GM12878 (cell line): Measurements from ENCODE around the gene ZNF227. TPM values are rescaled to one million over a fixed set of nuclear protein-coding genes. Genes with fewer than 3 reads are reported as not detected.

Experiments
- BMI1 ChIP-seq: fragments of 450-650 bp; IDR thresholded peaks from 2 replicates; pipeline ENCODE4 v1.6.1; 2016; ENCODE audit warnings: mild to moderate bottlenecking, moderate library complexity, borderline replicate concordance
- ELK1 ChIP-seq: IDR thresholded peaks from 2 replicates; pipeline ENCODE4 v1.6.1; 2012; ENCODE audit warnings: low read depth, low read length, improper control_type of control experiment
- FOS ChIP-seq: IDR thresholded peaks from 3 replicates; pipeline ENCODE4 v1.6.1; 2011; ENCODE audit warnings: borderline replicate concordance; ENCODE audit not compliant: insufficient read length; ENCODE audit errors: extremely low read depth
- MYB ChIP-seq: fragments of 150-350 bp; IDR thresholded peaks from 2 replicates; pipeline ENCODE4 v1.6.1; 2014; ENCODE audit warnings: mild to moderate bottlenecking, low read depth, low read length, borderline replicate concordance
- RUNX3 ChIP-seq: IDR thresholded peaks from 2 replicates; pipeline ENCODE4 v1.6.1; 2012; ENCODE audit warnings: low read length, inconsistent platforms
- SMC3 ChIP-seq: IDR thresholded peaks from 2 replicates; pipeline ENCODE4 v1.6.1; 2011; ENCODE audit warnings: low read length, improper control_type of control experiment, borderline replicate concordance
- SRF ChIP-seq, 2 experiments: IDR thresholded peaks; 2 replicates each; pipeline ENCODE4 v1.6.1; 2011; ENCODE audit warnings: low read depth in 2 of 2, low read length in 2 of 2, mild to moderate bottlenecking in 1 of 2, moderate library complexity in 1 of 2
- TBL1XR1 ChIP-seq: IDR thresholded peaks from 2 replicates; pipeline ENCODE4 v1.6.1; 2012; ENCODE audit warnings: low read depth, low read length, improper control_type of control experiment
- TCF7 ChIP-seq: IDR thresholded peaks from 2 replicates; pipeline ENCODE4 v1.6.1; 2014; ENCODE audit warnings: antibody characterized with exemption, borderline replicate concordance
- WRNIP1 ChIP-seq: IDR thresholded peaks from 2 replicates; pipeline ENCODE4 v1.6.1; 2011; ENCODE audit warnings: low read depth, low read length, improper control_type of control experiment, borderline replicate concordance
- ZBED1 ChIP-seq: IDR thresholded peaks from 2 replicates; pipeline ENCODE4 v1.6.1; 2016; ENCODE audit warnings: borderline replicate concordance
- ZZZ3 ChIP-seq: IDR thresholded peaks from 2 replicates; pipeline ENCODE4 v1.6.1; 2011; ENCODE audit warnings: low read depth; ENCODE audit not compliant: control insufficient read depth, insufficient read length
- polyA plus RNA-seq, 11 experiments: library from polyadenylated mRNA; depleted of rRNA in 4 of 11; unstranded in 6 of 11; stranded (reverse) in 5 of 11; fragments of >200 nt; fragmentation: Nextera tagmentation in 4 of 11; fragmentation: Illumina TruSeq in 1 of 11; extraction: Ambion mirVana in 4 of 11; extraction: Trizol in 1 of 11; gene quantifications; 1 replicate in 1 of 11; 2 replicates in 10 of 11; pipeline versions ENCODE4 v1.2.1 to v1.2.3, GENCODE V29; 2011 to 2016; ENCODE audit warnings: inconsistent platforms in 2 of 11, missing spikeins in 2 of 11, low read depth in 1 of 11
- total RNA-seq, 4 experiments: library from RNA; depleted of rRNA in 3 of 4; stranded (reverse); fragments of >200 nt in 3 of 4; fragmentation: Illumina TruSeq in 1 of 4; extraction: Trizol in 1 of 4; gene quantifications; 2 replicates each; pipeline versions ENCODE4 v1.2.1 to v1.2.3, GENCODE V29; 2013 to 2021
- TF ChIP-seq, protein P1 (sequence below): fragments of 450-650 bp; formaldehyde crosslinking; IDR thresholded peaks from 2 replicates; pipeline ENCODE4 v1.4.0; 2022; ENCODE audit warnings: mild to moderate bottlenecking, moderate library complexity
- TF ChIP-seq, protein P2 (sequence below): fragments of 450-650 bp; IDR thresholded peaks from 2 replicates; pipeline ENCODE4 v1.6.1; 2017; ENCODE audit warnings: mild to moderate bottlenecking, moderate library complexity
- TF ChIP-seq, protein P3 (sequence below): fragments of 450-650 bp; IDR thresholded peaks from 2 replicates; pipeline ENCODE4 v1.6.1; 2017; ENCODE audit warnings: low read depth, mild to moderate bottlenecking, moderate library complexity

The ZNF227 gene
- total and polyA plus RNA-seq, 10 of the 15 experiments (the other 5 are each of a cell fraction or from before 2014, with no cell fraction given): 4.3 to 22.9 (median 13.0) TPM

DNA sequence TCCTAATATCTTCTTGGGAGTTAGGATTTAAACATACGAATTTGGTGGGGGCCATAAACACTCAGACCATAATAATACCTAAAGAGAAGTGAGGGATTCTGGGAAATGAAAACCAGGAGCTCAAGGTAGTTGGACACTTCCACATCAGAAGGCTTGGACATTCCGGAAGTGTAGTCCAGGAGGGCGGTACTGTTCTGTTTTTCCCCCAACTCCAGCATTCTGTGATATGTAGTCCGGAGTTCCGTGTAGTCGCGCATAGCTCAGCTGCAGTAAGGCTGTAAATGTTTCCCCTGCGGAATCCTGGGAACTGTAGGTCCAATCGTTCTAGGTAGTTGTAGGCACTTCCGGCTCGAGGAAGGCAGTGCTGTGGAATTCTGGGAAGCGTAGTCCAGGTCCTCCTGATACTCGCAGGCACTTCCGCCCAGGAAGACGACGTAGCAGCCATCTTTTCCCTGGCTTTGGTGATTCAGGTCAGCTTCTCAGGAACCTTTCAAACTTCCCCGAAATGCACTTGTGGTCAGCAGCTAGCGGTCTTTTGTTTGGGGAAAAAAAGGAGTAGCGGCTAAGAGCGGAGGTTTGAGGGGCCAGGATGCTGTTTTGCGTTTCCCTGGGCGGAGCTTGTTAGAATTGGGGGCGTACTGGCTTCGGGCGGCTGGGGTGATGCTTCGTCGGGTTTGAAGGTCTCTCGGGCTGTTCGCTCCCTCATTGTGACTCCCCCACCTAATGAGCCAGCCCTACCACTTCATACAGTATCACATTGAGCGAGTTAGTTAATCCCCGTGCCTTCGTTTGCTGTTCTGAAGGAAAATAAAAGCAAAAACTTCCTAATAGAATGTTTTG lies 47.4 kb upstream of the ZNF227 start, which contains the start of gene ZNF226 (continued):
- TF ChIP-seq, protein P1, sequence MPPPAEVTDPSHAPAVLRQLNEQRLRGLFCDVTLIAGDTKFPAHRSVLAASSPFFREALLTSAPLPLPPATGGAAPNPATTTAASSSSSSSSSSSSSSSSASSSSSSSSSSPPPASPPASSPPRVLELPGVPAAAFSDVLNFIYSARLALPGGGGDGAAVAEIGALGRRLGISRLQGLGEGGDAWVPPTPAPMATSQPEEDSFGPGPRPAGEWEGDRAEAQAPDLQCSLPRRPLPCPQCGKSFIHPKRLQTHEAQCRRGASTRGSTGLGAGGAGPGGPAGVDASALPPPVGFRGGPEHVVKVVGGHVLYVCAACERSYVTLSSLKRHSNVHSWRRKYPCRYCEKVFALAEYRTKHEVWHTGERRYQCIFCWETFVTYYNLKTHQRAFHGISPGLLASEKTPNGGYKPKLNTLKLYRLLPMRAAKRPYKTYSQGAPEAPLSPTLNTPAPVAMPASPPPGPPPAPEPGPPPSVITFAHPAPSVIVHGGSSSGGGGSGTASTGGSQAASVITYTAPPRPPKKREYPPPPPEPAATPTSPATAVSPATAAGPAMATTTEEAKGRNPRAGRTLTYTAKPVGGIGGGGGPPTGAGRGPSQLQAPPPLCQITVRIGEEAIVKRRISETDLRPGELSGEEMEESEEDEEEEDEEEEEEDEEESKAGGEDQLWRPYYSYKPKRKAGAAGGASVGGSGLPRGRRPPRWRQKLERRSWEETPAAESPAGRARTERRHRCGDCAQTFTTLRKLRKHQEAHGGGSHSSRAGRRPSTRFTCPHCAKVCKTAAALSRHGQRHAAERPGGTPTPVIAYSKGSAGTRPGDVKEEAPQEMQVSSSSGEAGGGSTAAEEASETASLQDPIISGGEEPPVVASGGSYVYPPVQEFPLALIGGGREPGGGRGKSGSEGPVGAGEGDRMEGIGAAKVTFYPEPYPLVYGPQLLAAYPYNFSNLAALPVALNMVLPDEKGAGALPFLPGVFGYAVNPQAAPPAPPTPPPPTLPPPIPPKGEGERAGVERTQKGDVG (CRISPR knock-in tag): no peak
- TF ChIP-seq RUNX3: peak; percentile 78
- TF ChIP-seq WRNIP1: 0 out of 2 replicates have a peak, but pooled peaks have one; percentile 63
- no peak for TF ChIP-seq SMC3
- TF ChIP-seq MYB: no peak
- TF ChIP-seq, protein P2, sequence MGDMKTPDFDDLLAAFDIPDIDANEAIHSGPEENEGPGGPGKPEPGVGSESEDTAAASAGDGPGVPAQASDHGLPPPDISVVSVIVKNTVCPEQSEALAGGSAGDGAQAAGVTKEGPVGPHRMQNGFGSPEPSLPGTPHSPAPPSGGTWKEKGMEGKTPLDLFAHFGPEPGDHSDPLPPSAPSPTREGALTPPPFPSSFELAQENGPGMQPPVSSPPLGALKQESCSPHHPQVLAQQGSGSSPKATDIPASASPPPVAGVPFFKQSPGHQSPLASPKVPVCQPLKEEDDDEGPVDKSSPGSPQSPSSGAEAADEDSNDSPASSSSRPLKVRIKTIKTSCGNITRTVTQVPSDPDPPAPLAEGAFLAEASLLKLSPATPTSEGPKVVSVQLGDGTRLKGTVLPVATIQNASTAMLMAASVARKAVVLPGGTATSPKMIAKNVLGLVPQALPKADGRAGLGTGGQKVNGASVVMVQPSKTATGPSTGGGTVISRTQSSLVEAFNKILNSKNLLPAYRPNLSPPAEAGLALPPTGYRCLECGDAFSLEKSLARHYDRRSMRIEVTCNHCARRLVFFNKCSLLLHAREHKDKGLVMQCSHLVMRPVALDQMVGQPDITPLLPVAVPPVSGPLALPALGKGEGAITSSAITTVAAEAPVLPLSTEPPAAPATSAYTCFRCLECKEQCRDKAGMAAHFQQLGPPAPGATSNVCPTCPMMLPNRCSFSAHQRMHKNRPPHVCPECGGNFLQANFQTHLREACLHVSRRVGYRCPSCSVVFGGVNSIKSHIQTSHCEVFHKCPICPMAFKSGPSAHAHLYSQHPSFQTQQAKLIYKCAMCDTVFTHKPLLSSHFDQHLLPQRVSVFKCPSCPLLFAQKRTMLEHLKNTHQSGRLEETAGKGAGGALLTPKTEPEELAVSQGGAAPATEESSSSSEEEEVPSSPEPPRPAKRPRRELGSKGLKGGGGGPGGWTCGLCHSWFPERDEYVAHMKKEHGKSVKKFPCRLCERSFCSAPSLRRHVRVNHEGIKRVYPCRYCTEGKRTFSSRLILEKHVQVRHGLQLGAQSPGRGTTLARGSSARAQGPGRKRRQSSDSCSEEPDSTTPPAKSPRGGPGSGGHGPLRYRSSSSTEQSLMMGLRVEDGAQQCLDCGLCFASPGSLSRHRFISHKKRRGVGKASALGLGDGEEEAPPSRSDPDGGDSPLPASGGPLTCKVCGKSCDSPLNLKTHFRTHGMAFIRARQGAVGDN: peak; percentile 20
- no peak for TF ChIP-seq BMI1
- TF ChIP-seq SRF (IDR thresholded peaks at IDR 0.05; ENCODE audit: low read depth in 2 of 2, low read length in 2 of 2): no peak
- TF ChIP-seq ELK1: peak; percentile 95
- TF ChIP-seq FOS: no peak
- TF ChIP-seq ZZZ3: no peak
- no peak for TF ChIP-seq TCF7
- no peak for TF ChIP-seq TBL1XR1
- TF ChIP-seq, protein P3, sequence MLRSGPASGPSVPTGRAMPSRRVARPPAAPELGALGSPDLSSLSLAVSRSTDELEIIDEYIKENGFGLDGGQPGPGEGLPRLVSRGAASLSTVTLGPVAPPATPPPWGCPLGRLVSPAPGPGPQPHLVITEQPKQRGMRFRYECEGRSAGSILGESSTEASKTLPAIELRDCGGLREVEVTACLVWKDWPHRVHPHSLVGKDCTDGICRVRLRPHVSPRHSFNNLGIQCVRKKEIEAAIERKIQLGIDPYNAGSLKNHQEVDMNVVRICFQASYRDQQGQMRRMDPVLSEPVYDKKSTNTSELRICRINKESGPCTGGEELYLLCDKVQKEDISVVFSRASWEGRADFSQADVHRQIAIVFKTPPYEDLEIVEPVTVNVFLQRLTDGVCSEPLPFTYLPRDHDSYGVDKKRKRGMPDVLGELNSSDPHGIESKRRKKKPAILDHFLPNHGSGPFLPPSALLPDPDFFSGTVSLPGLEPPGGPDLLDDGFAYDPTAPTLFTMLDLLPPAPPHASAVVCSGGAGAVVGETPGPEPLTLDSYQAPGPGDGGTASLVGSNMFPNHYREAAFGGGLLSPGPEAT: peak; percentile 77
- no peak for TF ChIP-seq ZBED1
